NCI-H510A treated with DMSO at 0.1 percent for 48 hours (cell line): Measurements from ENCODE around the gene PCSK2.
A peak's percentile ranks its signal among the peaks of the same experiment; 100 is the strongest.

Experiments
- DNase-seq: peaks from one replicate; lab custom pipeline; 2025; lab: John Stamatoyannopoulos, UW

PCSK2 gene

GRCh38 chr20:17446171-17446570, 219.3 kb downstream of the PCSK2 start:
- DNase-seq = no peak

GRCh38 chr20:17448071-17448470, 221.2 kb downstream of the PCSK2 start:
- no peak for DNase-seq

- DNase-seq = no peak
These were observed 222.2 kb downstream of the PCSK2 start for GRCh38 chr20:17449031-17449430.

- DNase-seq = peak; percentile 57
These were observed 225.6 kb downstream of the PCSK2 start for GRCh38 chr20:17452441-17452840.

GRCh38 chr20:17453592-17453991, 226.8 kb downstream of the PCSK2 start:
- no peak for DNase-seq

GRCh38 chr20:17456279-17456678, 229.4 kb downstream of the PCSK2 start:
- DNase-seq = no peak

- no peak for DNase-seq
These were observed 230.2 kb downstream of the PCSK2 start for GRCh38 chr20:17457079-17457478.

GRCh38 chr20:17457588-17458190, 230.8 kb downstream of the PCSK2 start:
- no peak for DNase-seq

- no peak for DNase-seq
These were observed 233.3 kb downstream of the PCSK2 start for GRCh38 chr20:17460119-17460518.

GRCh38 chr20:17461941-17462340, 235.1 kb downstream of the PCSK2 start:
- no peak for DNase-seq

GRCh38 chr20:17463711-17464110, 236.9 kb downstream of the PCSK2 start:
- no peak for DNase-seq

- DNase-seq = no peak
These were observed 238.4 kb downstream of the PCSK2 start for GRCh38 chr20:17465236-17465635.

- DNase-seq = no peak
These were observed 239.8 kb downstream of the PCSK2 start for GRCh38 chr20:17466641-17467040.

GRCh38 chr20:17467120-17467655, 240.3 kb downstream of the PCSK2 start:
- DNase-seq = no peak

- DNase-seq = no peak
These were observed 241.4 kb downstream of the PCSK2 start for GRCh38 chr20:17468073-17468840.

- DNase-seq = no peak
These were observed 242.6 kb downstream of the PCSK2 start for GRCh38 chr20:17469246-17470030.

- DNase-seq = no peak
These were observed 243.7 kb downstream of the PCSK2 start for GRCh38 chr20:17470521-17470920.

GRCh38 chr20:17470973-17471372, 244.1 kb downstream of the PCSK2 start:
- no peak for DNase-seq

- peak; percentile 85 for DNase-seq
These were observed 244.9 kb downstream of the PCSK2 start for GRCh38 chr20:17471606-17472187.

GRCh38 chr20:17473659-17474058, 246.8 kb downstream of the PCSK2 start:
- no peak for DNase-seq

- DNase-seq = no peak
These were observed 252.3 kb downstream of the PCSK2 start for GRCh38 chr20:17479063-17479657.

- DNase-seq = no peak
These were observed 253.9 kb downstream of the PCSK2 start for GRCh38 chr20:17480696-17481095.
